ENCODE measurements around the gene WDR27.

Gene WDR27

DNA sequence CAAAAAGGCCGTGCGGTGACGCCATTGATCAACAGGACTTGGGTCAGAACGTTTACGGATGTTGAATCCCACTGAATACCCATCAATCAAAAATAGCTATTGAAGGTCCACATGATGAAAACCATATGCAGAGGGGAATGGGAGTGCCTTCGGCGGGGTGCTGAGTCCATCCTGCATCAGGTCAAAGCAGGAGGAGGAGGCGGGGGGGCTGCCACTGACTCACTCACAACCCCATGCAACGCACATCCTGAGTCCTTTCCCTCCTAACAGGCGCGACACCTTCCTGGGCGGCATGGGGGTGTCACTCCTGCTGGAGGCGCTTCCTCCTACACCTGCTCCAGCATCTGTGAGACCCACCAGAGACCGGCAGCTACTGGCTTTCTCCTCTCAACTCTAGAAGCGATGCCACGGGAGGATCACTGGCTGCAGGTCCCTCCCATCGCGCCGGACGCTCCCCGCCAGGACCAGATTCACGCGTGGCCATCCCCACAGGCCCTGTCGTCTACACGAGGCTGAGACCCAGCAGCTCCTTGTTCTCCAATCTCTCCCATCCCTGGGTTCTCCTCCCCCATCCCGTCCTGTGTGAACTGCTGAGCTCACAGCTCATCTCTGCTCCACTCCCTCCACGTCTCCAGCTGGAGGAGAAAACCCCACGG, 277.6 kb downstream of the WDR27 start:
- Histone ChIP-seq H3K36me3 (ENCODE audit: control insufficient read depth in 2 of 2, insufficient read depth in 1 of 2, low read length in 2 of 2) (no peaks in the 10 kb centered on the region), H3K4me1 (ENCODE audit: control insufficient read depth, insufficient read depth, low read length) (no peaks in the 10 kb centered on the region), H3K27ac (ENCODE audit: extremely low read depth, low read depth, low read length) (peak overlapping the region; percentile 51; the same call in 1 of the 2 replicates), H3K4me3 (ENCODE audit: low read depth, low read length) (peak overlapping the region; percentile 39), H3K9me3 (ENCODE audit: control insufficient read depth, insufficient read depth, low read depth, low read length) (no peaks in the 10 kb centered on the region)
- ChIA-PET CTCF (no interaction called here), POLR2A (interaction anchor here (1.2 kb wide), 1 partner anchor 11 kb away, joined by 4 read pairs; no protein-coding TSS in a partner anchor)
- no peak for TF ChIP-seq ZNF701 (tag by site-specific recombination; IDR thresholded peaks at IDR 0.05)
- TF ChIP-seq ZNF521 (tag by site-specific recombination; IDR thresholded peaks at IDR 0.05): no peak
- TF ChIP-seq CTCF (tag by site-specific recombination; IDR thresholded peaks at IDR 0.05): no peak
- TF ChIP-seq MYNN (tag by site-specific recombination; IDR thresholded peaks at IDR 0.05; ENCODE audit: borderline replicate concordance): no peak
- TF ChIP-seq ZNF510 (tag by site-specific recombination; IDR thresholded peaks at IDR 0.05; ENCODE audit: insufficient replicate concordance): no peak
- no peak for TF ChIP-seq ZNF837 (tag by site-specific recombination; IDR thresholded peaks at IDR 0.05)
- TF ChIP-seq, protein P1, sequence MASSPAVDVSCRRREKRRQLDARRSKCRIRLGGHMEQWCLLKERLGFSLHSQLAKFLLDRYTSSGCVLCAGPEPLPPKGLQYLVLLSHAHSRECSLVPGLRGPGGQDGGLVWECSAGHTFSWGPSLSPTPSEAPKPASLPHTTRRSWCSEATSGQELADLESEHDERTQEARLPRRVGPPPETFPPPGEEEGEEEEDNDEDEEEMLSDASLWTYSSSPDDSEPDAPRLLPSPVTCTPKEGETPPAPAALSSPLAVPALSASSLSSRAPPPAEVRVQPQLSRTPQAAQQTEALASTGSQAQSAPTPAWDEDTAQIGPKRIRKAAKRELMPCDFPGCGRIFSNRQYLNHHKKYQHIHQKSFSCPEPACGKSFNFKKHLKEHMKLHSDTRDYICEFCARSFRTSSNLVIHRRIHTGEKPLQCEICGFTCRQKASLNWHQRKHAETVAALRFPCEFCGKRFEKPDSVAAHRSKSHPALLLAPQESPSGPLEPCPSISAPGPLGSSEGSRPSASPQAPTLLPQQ (tag by site-specific recombination; IDR thresholded peaks at IDR 0.05): no peak

- Histone ChIP-seq H3K4me1 (ENCODE audit: control insufficient read depth, insufficient read depth, low read length) (no peaks in the 10 kb centered on the region), H3K4me3 (ENCODE audit: low read depth, low read length) (no peak overlapping the region), H3K36me3 (ENCODE audit: control insufficient read depth in 2 of 2, insufficient read depth in 1 of 2, low read length in 2 of 2) (no peaks in the 10 kb centered on the region), H3K9me3 (ENCODE audit: control insufficient read depth, insufficient read depth, low read depth, low read length) (no peaks in the 10 kb centered on the region), H3K27ac (ENCODE audit: extremely low read depth, low read depth, low read length) (no peak overlapping the region)
- CTCF ChIA-PET: interaction anchor here (0.6 to 1.2 kb wide), 5 partner anchors 10 to 472 kb away, joined by 3 to 4 read pairs (median 3); no protein-coding TSS in a partner anchor
- POLR2A ChIA-PET: no interaction called here
- TF ChIP-seq ZNF354C (tag by site-specific recombination; IDR thresholded peaks at IDR 0.05; ENCODE audit: borderline replicate concordance, low read depth): no peak
- TF ChIP-seq ZNF621 (tag by site-specific recombination; IDR thresholded peaks at IDR 0.05): no peak
Observed at GRCh38 chr6:169421586-169422264, 280.1 kb downstream of the WDR27 start.

DNA sequence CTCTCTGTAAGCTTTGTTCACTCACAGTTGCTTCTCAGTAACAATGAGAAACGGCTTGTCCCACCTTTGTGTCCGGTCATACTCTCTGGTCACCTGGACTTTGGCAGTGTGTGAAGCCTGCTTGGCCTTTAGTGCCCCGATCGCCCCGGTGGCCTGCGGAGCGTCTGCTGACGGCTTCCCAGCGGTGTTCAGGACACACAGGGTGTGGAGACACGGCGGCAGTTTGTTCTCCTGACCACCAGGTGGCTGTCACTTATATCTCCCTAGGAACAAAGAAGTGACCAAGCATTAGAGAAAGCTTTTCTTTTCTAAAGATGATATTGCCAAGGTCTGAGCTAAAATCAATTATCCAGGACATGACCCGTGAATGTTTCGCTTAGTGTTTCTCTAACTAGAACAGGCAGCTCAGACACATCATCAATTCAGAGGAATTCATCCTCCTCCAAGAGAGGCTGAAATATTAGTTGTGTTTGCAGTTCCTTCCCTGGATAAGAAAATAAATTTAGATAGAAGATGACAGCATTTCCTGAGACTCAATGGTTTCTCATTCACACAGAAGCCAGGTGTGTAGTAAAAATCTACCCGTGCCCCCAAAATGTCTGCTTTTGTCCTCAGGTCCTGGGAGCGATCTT, 280.8 kb downstream of the WDR27 start:
- Histone ChIP-seq H3K4me3 (ENCODE audit: low read depth, low read length) (no peak overlapping the region), H3K27ac (ENCODE audit: extremely low read depth, low read depth, low read length) (no peak overlapping the region), H3K9me3 (ENCODE audit: control insufficient read depth, insufficient read depth, low read depth, low read length) (no peaks in the 10 kb centered on the region), H3K36me3 (ENCODE audit: control insufficient read depth in 2 of 2, insufficient read depth in 1 of 2, low read length in 2 of 2) (no peaks in the 10 kb centered on the region), H3K4me1 (ENCODE audit: control insufficient read depth, insufficient read depth, low read length) (no peaks in the 10 kb centered on the region)
- ChIA-PET CTCF (interaction anchor here (0.6 to 1.2 kb wide), 5 partner anchors 11 to 471 kb away, joined by 3 read pairs; no protein-coding TSS in a partner anchor), POLR2A (no interaction called here)
- no peak for TF ChIP-seq ZBTB21 (tag by site-specific recombination; IDR thresholded peaks at IDR 0.05)
- TF ChIP-seq, protein P2, sequence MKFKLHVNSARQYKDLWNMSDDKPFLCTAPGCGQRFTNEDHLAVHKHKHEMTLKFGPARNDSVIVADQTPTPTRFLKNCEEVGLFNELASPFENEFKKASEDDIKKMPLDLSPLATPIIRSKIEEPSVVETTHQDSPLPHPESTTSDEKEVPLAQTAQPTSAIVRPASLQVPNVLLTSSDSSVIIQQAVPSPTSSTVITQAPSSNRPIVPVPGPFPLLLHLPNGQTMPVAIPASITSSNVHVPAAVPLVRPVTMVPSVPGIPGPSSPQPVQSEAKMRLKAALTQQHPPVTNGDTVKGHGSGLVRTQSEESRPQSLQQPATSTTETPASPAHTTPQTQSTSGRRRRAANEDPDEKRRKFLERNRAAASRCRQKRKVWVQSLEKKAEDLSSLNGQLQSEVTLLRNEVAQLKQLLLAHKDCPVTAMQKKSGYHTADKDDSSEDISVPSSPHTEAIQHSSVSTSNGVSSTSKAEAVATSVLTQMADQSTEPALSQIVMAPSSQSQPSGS (tag by site-specific recombination; IDR thresholded peaks at IDR 0.05; ENCODE audit: low read depth): no peak
- TF ChIP-seq HOXC10 (CRISPR knock-in tag; IDR thresholded peaks at IDR 0.05): no peak
- TF ChIP-seq, protein P3, sequence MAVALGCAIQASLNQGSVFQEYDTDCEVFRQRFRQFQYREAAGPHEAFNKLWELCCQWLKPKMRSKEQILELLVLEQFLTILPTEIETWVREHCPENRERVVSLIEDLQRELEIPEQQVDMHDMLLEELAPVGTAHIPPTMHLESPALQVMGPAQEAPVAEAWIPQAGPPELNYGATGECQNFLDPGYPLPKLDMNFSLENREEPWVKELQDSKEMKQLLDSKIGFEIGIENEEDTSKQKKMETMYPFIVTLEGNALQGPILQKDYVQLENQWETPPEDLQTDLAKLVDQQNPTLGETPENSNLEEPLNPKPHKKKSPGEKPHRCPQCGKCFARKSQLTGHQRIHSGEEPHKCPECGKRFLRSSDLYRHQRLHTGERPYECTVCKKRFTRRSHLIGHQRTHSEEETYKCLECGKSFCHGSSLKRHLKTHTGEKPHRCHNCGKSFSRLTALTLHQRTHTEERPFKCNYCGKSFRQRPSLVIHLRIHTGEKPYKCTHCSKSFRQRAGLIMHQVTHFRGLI (tag by site-specific recombination; IDR thresholded peaks at IDR 0.05): no peak
- TF ChIP-seq ZNF274 (IDR thresholded peaks at IDR 0.05; ENCODE audit: low read length): no peak
- TF ChIP-seq ZNF274 (tag by site-specific recombination; IDR thresholded peaks at IDR 0.05; ENCODE audit: borderline replicate concordance): no peak
- TF ChIP-seq ZNF585B (tag by site-specific recombination; IDR thresholded peaks at IDR 0.05): no peak
- no peak for TF ChIP-seq ZNF155 (tag by site-specific recombination; IDR thresholded peaks at IDR 0.05)
- TF ChIP-seq, protein P4, sequence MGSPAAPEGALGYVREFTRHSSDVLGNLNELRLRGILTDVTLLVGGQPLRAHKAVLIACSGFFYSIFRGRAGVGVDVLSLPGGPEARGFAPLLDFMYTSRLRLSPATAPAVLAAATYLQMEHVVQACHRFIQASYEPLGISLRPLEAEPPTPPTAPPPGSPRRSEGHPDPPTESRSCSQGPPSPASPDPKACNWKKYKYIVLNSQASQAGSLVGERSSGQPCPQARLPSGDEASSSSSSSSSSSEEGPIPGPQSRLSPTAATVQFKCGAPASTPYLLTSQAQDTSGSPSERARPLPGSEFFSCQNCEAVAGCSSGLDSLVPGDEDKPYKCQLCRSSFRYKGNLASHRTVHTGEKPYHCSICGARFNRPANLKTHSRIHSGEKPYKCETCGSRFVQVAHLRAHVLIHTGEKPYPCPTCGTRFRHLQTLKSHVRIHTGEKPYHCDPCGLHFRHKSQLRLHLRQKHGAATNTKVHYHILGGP (tag by site-specific recombination; IDR thresholded peaks at IDR 0.05): no peak
- TF ChIP-seq ZNF398 (tag by site-specific recombination; IDR thresholded peaks at IDR 0.05): no peak

All from HEK293 (cell line).